ENCODE data around the gene CENPM.

DNA sequence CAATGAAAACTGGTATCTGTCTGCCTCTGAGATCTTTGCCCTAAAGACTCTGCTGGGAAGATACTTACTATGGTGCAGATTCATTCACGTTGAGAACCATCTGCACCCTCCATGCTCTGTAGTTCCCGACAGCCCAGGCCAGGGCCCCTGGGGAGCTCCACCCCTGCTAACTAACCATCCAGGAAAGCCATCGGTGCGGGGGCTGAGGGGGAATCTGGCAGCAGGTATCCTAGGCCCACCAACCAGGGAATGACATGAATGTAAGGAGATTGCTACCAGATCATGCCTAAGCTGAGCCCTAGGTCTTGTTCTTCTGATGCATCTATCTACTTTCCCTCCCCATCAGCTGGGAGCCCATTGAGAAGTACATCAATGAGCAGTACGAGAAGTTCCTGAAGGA is 40.3 kb upstream of the CENPM start:
- no peak for TF ChIP-seq POLR2A (IDR thresholded peaks at IDR 0.05; ENCODE audit: low read depth, low read length)
- TF ChIP-seq TAF1 (IDR thresholded peaks at IDR 0.05; ENCODE audit: borderline replicate concordance, low read depth, low read length) = no peak
- no peak for TF ChIP-seq POLR2AphosphoS5 (IDR thresholded peaks at IDR 0.05; ENCODE audit: low read depth, low read length)
